HG02885 (cell line): ENCODE data around the gene HHLA2.
"Not testable (repeated sequence)": the region's sequence is repeated elsewhere in the genome, so short reads cannot be mapped to it uniquely, and the experiment has no call there.

Experiments used
- ATAC-seq: cut with Tn5 transposase; IDR thresholded peaks from one replicate; pipeline ENCODE4 v1.9.1; 2021; ENCODE audit warnings: mild to moderate bottlenecking; ENCODE audit not compliant: unreplicated experiment, poor library complexity

HHLA2 gene

GRCh38 chr3:108338901-108339545 lies 42.7 kb downstream of the HHLA2 start:
- no peak for ATAC-seq

GRCh38 chr3:108341911-108342310 lies 45.6 kb downstream of the HHLA2 start:
- ATAC-seq = no peak

GRCh38 chr3:108342837-108343486 lies 46.6 kb downstream of the HHLA2 start:
- ATAC-seq = peak; percentile 86

- ATAC-seq = no peak
Measured at GRCh38 chr3:108343491-108343890, 47.1 kb downstream of the HHLA2 start.

GRCh38 chr3:108345492-108346205 lies 49.3 kb downstream of the HHLA2 start:
- no peak for ATAC-seq

- ATAC-seq = no peak
Measured at GRCh38 chr3:108346301-108347227, 50.2 kb downstream of the HHLA2 start.

GRCh38 chr3:108352176-108352575 lies 55.8 kb downstream of the HHLA2 start:
- ATAC-seq = no peak

GRCh38 chr3:108354562-108354961 lies 58.2 kb downstream of the HHLA2 start:
- ATAC-seq = no peak

- ATAC-seq = no peak
Measured at GRCh38 chr3:108357042-108357441, 60.7 kb downstream of the HHLA2 start.

- ATAC-seq = no peak
Measured at GRCh38 chr3:108359011-108359410, 62.7 kb downstream of the HHLA2 start.

- no peak for ATAC-seq
Measured at GRCh38 chr3:108376026-108376425, 79.7 kb downstream of the HHLA2 start.

- no peak for ATAC-seq
Measured at GRCh38 chr3:108377384-108377783, 81.0 kb downstream of the HHLA2 start.

GRCh38 chr3:108378153-108378951 lies 82.0 kb downstream of the HHLA2 start:
- ATAC-seq = no peak

GRCh38 chr3:108378952-108379342 lies 82.6 kb downstream of the HHLA2 start:
- ATAC-seq = not testable (repeated sequence)

- no peak for ATAC-seq
Measured at GRCh38 chr3:108380128-108380795, 83.9 kb downstream of the HHLA2 start.

- no peak for ATAC-seq
Measured at GRCh38 chr3:108381529-108382140, 85.3 kb downstream of the HHLA2 start.

- no peak for ATAC-seq
Measured at GRCh38 chr3:108383306-108383705, 87.0 kb downstream of the HHLA2 start.

GRCh38 chr3:108387063-108387462 lies 90.7 kb downstream of the HHLA2 start:
- no peak for ATAC-seq
